HL-60 (cell line): ENCODE measurements around the gene ATP8B4.

Source experiments
- DNase-seq, 2 experiments: peaks; one replicate each; pipeline ENCODE4 v3.0.0-alpha.2; 2010 to 2020; ENCODE audit warnings: low read depth in 1 of 2, low spot score in 1 of 2
- H3K27ac ChIP-seq: fragments of 250-450 bp; sonication (Bioruptor Pico); replicated peaks from 2 replicates; pipeline ENCODE4 v1.5.1; 2020; ENCODE audit warnings: mild to moderate bottlenecking, moderate library complexity
- H3K27me3 ChIP-seq: fragments of 250-450 bp; sonication (Bioruptor Pico); 2 replicates; pipeline ENCODE4 v1.5.1; 2021; ENCODE audit warnings: mild to moderate bottlenecking, moderate library complexity; ENCODE audit not compliant: insufficient read depth, poor library complexity, severe bottlenecking
- H3K4me3 ChIP-seq: replicated peaks from 2 replicates; pipeline ENCODE4 v1.5.1; 2011; ENCODE audit warnings: mild to moderate bottlenecking, control low read depth, low read length; ENCODE audit not compliant: insufficient read depth
- GABPA ChIP-seq: IDR thresholded peaks from 2 replicates; pipeline ENCODE4 v1.6.1; 2012; ENCODE audit warnings: low read depth
- POLR2AphosphoS5 ChIP-seq: IDR thresholded peaks from 2 replicates; pipeline ENCODE4 v1.6.1; 2012; ENCODE audit warnings: low read depth
- SPI1 ChIP-seq: IDR thresholded peaks from 2 replicates; pipeline ENCODE4 v1.6.1; 2012; ENCODE audit warnings: low read depth, mild to moderate bottlenecking, borderline replicate concordance
- TF ChIP-seq, protein P1 (sequence below): IDR thresholded peaks from 2 replicates; pipeline ENCODE4 v1.6.1; 2012; ENCODE audit warnings: low read depth; ENCODE audit not compliant: insufficient replicate concordance
- TF ChIP-seq, protein P2 (sequence below): IDR thresholded peaks from one replicate; pipeline ENCODE4 v1.5.1; 2011; ENCODE audit warnings: low read length, control low read depth, inconsistent platforms; ENCODE audit not compliant: insufficient read depth

ATP8B4 gene

DNA sequence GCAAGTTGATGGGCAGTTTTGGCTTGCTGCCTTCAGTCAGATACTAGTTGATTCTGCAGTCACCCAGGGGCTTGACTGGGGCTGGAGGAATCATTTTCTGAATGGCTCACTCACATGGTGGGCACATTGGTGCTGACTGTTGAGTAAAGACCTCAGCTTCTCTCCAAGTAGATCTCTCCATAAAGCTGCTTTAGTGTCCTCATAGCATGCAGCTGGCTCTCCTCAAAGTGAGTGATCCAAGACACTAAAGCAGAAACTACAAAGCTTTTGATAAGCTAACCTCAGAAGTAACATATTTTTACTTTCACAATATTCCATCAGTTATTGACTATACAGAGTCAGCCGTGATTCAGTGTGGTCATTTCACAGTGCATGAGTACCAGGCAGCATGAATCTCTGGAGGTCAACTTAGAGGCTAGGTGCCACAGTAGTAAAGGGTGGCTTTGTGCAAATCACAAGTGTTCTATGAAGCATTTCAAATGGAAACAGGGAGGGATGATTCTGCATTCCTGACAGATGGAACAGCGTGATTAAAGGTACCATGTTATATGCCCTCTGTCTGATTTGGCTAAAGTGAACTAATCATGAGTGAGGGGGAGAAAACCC is 24.3 kb upstream of the ATP8B4 start:
- Histone ChIP-seq H3K4me3 (no peak overlapping the region), H3K27me3 (no peaks in the 10 kb centered on the region), H3K27ac (no peak overlapping the region; the same call in 1 of the 2 replicates)
- no peak for TF ChIP-seq POLR2AphosphoS5
- TF ChIP-seq SPI1 = no peak
- no peak for TF ChIP-seq GABPA
- TF ChIP-seq, protein P1, sequence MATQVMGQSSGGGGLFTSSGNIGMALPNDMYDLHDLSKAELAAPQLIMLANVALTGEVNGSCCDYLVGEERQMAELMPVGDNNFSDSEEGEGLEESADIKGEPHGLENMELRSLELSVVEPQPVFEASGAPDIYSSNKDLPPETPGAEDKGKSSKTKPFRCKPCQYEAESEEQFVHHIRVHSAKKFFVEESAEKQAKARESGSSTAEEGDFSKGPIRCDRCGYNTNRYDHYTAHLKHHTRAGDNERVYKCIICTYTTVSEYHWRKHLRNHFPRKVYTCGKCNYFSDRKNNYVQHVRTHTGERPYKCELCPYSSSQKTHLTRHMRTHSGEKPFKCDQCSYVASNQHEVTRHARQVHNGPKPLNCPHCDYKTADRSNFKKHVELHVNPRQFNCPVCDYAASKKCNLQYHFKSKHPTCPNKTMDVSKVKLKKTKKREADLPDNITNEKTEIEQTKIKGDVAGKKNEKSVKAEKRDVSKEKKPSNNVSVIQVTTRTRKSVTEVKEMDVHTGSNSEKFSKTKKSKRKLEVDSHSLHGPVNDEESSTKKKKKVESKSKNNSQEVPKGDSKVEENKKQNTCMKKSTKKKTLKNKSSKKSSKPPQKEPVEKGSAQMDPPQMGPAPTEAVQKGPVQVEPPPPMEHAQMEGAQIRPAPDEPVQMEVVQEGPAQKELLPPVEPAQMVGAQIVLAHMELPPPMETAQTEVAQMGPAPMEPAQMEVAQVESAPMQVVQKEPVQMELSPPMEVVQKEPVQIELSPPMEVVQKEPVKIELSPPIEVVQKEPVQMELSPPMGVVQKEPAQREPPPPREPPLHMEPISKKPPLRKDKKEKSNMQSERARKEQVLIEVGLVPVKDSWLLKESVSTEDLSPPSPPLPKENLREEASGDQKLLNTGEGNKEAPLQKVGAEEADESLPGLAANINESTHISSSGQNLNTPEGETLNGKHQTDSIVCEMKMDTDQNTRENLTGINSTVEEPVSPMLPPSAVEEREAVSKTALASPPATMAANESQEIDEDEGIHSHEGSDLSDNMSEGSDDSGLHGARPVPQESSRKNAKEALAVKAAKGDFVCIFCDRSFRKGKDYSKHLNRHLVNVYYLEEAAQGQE = no peak
- TF ChIP-seq, protein P2, sequence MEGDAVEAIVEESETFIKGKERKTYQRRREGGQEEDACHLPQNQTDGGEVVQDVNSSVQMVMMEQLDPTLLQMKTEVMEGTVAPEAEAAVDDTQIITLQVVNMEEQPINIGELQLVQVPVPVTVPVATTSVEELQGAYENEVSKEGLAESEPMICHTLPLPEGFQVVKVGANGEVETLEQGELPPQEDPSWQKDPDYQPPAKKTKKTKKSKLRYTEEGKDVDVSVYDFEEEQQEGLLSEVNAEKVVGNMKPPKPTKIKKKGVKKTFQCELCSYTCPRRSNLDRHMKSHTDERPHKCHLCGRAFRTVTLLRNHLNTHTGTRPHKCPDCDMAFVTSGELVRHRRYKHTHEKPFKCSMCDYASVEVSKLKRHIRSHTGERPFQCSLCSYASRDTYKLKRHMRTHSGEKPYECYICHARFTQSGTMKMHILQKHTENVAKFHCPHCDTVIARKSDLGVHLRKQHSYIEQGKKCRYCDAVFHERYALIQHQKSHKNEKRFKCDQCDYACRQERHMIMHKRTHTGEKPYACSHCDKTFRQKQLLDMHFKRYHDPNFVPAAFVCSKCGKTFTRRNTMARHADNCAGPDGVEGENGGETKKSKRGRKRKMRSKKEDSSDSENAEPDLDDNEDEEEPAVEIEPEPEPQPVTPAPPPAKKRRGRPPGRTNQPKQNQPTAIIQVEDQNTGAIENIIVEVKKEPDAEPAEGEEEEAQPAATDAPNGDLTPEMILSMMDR = no peak
- no peak for DNase-seq

DNA sequence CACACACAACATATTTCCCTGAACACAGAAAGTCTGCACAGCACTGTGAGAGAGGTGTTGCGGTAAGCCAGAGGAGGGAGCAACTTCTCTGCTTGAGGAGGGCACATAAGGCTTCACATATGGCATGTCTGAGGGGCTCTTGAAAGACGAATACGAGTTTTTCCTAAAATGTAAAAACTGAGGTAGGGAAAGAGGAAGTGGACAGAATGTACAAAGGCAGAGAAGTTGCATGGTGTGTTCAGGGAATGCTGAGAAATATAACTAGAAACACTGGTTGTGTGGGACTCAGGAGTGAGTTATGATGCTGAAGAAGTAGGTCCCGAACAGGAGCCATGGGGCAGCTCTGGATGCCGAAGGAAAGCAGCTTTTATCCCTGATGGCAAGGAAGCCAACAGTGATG is 22.8 kb upstream of the ATP8B4 start:
- H3K4me3 ChIP-seq = no peak overlapping the region
- H3K27ac ChIP-seq = peak overlapping the region; percentile 26
- H3K27me3 ChIP-seq = no peaks in the 10 kb centered on the region
- no peak for DNase-seq
- TF ChIP-seq SPI1 = peak; percentile 84
- no peak for TF ChIP-seq GABPA
- TF ChIP-seq, protein P2 = no peak
- TF ChIP-seq, protein P1 = no peak
- TF ChIP-seq POLR2AphosphoS5 = no peak

DNA sequence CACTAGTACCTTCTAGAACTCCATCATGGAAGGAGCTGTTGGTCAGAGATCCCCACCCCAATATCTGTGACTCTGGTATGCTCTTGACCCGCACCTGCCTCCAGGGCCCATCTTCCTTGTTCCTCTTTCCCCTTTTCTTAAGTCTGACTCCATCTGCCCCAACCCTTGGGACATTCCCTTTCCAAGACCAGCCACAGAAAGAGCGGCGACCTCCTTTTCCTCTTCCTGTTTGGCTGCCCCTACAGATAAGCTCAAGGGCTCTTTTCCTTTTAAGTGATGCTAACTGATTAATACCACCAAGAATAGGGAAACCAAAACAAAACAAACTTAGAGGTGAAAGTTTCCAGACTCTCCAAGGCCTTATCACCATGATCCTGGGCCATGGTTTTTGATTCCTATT is 21.9 kb upstream of the ATP8B4 start:
- H3K27ac ChIP-seq = no peak overlapping the region; the same call in 1 of the 2 replicates
- no peak overlapping the region for H3K4me3 ChIP-seq
- TF ChIP-seq, protein P2 = no peak
- TF ChIP-seq GABPA (no peak), SPI1 (no peak)
- TF ChIP-seq, protein P1 = no peak
- H3K27me3 ChIP-seq = no peaks in the 10 kb centered on the region
- DNase-seq = no peak
